Fibroblast of lung (primary cell): ENCODE measurements around the gene CLK4. TPM values are rescaled to one million over a fixed set of nuclear protein-coding genes. Genes with fewer than 3 reads are reported as not detected.

ENCODE experiments used
- DNase-seq, 2 donors: peaks; one replicate each; pipeline versions ENCODE4 v3.0.0 to v3.0.0-alpha.2; 2010; ENCODE audit warnings: low read depth in 2 of 2
- H2AFZ ChIP-seq: 2 replicates; pipeline ENCODE4 v1.5.1; 2012; ENCODE audit warnings: low read length, control low read depth, inconsistent platforms
- H3K27ac ChIP-seq: 2 replicates; pipeline ENCODE4 v1.5.1; 2011; ENCODE audit warnings: low read length, control low read depth; ENCODE audit not compliant: insufficient read depth
- H3K27me3 ChIP-seq: 2 replicates; pipeline ENCODE4 v1.5.1; 2011; ENCODE audit warnings: mild to moderate bottlenecking, low read length; ENCODE audit not compliant: control insufficient read depth, insufficient read depth
- H3K36me3 ChIP-seq: 2 replicates; pipeline ENCODE4 v1.5.1; 2011; ENCODE audit warnings: low read length; ENCODE audit not compliant: control insufficient read depth, insufficient read depth
- H3K4me1 ChIP-seq: 2 replicates; pipeline ENCODE4 v1.5.1; 2011; ENCODE audit warnings: low read length; ENCODE audit not compliant: control insufficient read depth, insufficient read depth; ENCODE audit errors: extremely low read depth
- H3K4me2 ChIP-seq: 2 replicates; pipeline ENCODE4 v1.5.1; 2011; ENCODE audit warnings: low read length, control low read depth; ENCODE audit not compliant: insufficient read depth; ENCODE audit errors: extremely low read depth
- H3K4me3 ChIP-seq, 4 experiments: fragments of 200-600 bp in 1 of 4; sonication (generic) in 1 of 4; replicated peaks in 1 of 4; 2 replicates each; pipeline ENCODE4 v1.5.1; 2011 to 2016; ENCODE audit warnings: low read length in 4 of 4, low read depth in 3 of 4, mild to moderate bottlenecking in 3 of 4, control low read depth in 2 of 4, inconsistent platforms in 1 of 4, mixed read lengths in 1 of 4; ENCODE audit not compliant: insufficient read depth in 1 of 4; ENCODE audit errors: control extremely low read depth in 1 of 4
- H3K79me2 ChIP-seq: 2 replicates; pipeline ENCODE4 v1.5.1; 2012; ENCODE audit warnings: mild to moderate bottlenecking, low read length, inconsistent platforms; ENCODE audit not compliant: control insufficient read depth, insufficient read depth
- H3K9ac ChIP-seq: 2 replicates; pipeline ENCODE4 v1.5.1; 2011; ENCODE audit warnings: mild to moderate bottlenecking, low read length, control low read depth; ENCODE audit not compliant: insufficient read depth
- H3K9me3 ChIP-seq: 2 replicates; pipeline ENCODE4 v1.5.1; 2012; ENCODE audit warnings: low read depth, low read length; ENCODE audit not compliant: control insufficient read depth, insufficient read depth
- H4K20me1 ChIP-seq: 2 replicates; pipeline ENCODE4 v1.5.1; 2011; ENCODE audit warnings: low read length; ENCODE audit not compliant: control insufficient read depth, insufficient read depth; ENCODE audit errors: extremely low read depth
- EZH2 ChIP-seq: IDR thresholded peaks from 2 replicates; pipeline ENCODE4 v1.5.1; 2012; ENCODE audit warnings: low read length, control low read depth, mild to moderate bottlenecking; ENCODE audit errors: missing control alignments
- polyA plus RNA-seq, 2 donors: library from polyadenylated mRNA; depleted of rRNA in 1 of 2; stranded (reverse) in 1 of 2; unstranded in 1 of 2; fragments of >200 nt; gene quantifications; 2 replicates each; pipeline ENCODE4 v1.2.1, GENCODE V29; 2011 to 2012; ENCODE audit warnings: missing spikeins in 1 of 2
- total RNA-seq: library from RNA; depleted of rRNA; stranded (reverse); fragments of >200 nt; gene quantifications from 2 replicates; pipeline ENCODE4 v1.2.1, GENCODE V29; 2014
- TF ChIP-seq, protein P1 (sequence below), 2 donors: IDR thresholded peaks in 1 of 2; conservative IDR thresholded peaks in 1 of 2; 1 replicate in 1 of 2; 2 replicates in 1 of 2; pipeline ENCODE4 v1.5.1; 2011 to 2012; ENCODE audit warnings: low read length in 2 of 2, control low read depth in 1 of 2, inconsistent platforms in 1 of 2, low read depth in 1 of 2, mild to moderate bottlenecking in 1 of 2

The CLK4 gene
- total and polyA plus RNA-seq, 2 donors (not counting 1 experiment from before 2014, with no cell fraction given): 20.7 to 27.9 TPM

DNA sequence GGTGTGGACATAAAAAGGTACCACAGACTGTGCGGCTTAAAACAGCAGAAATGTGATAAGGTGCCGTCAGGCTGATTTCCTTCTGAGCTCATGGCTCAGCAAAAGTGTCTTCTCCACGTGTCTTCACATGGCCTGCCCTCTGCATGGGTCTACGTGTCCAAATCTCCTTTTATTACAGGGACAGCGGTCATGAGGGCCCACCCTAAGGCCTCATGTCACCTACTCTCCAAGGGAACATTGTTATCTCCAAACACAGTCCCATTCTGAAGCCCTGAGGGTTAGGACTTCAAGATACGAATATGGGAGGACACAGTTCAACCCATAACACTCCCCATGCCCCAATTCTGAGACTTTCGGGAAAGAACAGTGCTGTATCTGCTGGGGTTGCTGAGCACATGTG is 71.8 kb downstream of the CLK4 start:
- Histone ChIP-seq H3K79me2 (no peaks in the 10 kb centered on the region), H2AFZ (no peak overlapping the region), H3K9ac (no peak overlapping the region), H3K4me1 (no peaks in the 10 kb centered on the region), H3K4me2 (no peak overlapping the region), H3K27ac (no peak overlapping the region), H4K20me1 (no peaks in the 10 kb centered on the region), H3K27me3 (no peaks in the 10 kb centered on the region), H3K36me3 (no peaks in the 10 kb centered on the region), H3K4me3 (no peak overlapping the region), H3K9me3 (no peaks in the 10 kb centered on the region)
- TF ChIP-seq, protein P1, sequence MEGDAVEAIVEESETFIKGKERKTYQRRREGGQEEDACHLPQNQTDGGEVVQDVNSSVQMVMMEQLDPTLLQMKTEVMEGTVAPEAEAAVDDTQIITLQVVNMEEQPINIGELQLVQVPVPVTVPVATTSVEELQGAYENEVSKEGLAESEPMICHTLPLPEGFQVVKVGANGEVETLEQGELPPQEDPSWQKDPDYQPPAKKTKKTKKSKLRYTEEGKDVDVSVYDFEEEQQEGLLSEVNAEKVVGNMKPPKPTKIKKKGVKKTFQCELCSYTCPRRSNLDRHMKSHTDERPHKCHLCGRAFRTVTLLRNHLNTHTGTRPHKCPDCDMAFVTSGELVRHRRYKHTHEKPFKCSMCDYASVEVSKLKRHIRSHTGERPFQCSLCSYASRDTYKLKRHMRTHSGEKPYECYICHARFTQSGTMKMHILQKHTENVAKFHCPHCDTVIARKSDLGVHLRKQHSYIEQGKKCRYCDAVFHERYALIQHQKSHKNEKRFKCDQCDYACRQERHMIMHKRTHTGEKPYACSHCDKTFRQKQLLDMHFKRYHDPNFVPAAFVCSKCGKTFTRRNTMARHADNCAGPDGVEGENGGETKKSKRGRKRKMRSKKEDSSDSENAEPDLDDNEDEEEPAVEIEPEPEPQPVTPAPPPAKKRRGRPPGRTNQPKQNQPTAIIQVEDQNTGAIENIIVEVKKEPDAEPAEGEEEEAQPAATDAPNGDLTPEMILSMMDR (conservative IDR thresholded peaks at IDR 0.05 in 1 of 2, IDR thresholded peaks at IDR 0.05 in 1 of 2; ENCODE audit: low read depth in 1 of 2, low read length in 2 of 2): no peak
- TF ChIP-seq EZH2: no peak
- DNase-seq: no peak

DNA sequence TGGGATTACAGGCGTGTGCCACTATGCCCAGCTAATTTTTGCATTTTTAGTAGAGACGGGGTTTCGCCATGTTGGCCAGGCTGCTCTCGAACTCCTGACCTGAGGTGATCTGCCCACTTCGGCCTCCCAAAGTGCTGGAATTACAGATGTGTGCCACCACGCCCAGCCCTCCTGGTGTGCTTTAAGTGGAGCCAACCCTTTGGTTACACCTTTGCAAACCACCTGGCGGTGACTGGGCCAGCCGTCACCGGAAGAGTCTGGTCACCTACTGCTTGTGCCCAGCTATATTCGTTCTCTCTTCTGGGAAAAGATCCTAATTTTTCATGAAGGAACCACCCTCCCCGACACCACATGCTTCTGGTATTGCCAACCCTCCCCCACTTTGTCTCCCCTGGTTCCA is 72.5 kb downstream of the CLK4 start:
- no peak for DNase-seq
- no peak overlapping the region for H3K4me3 ChIP-seq
- no peaks in the 10 kb centered on the region for H3K27me3 ChIP-seq
- no peak overlapping the region for H3K9ac ChIP-seq
- TF ChIP-seq EZH2: no peak
- TF ChIP-seq, protein P1 (conservative IDR thresholded peaks at IDR 0.05 in 1 of 2, IDR thresholded peaks at IDR 0.05 in 1 of 2; ENCODE audit: low read depth in 1 of 2, low read length in 2 of 2): no peak
- H3K79me2 ChIP-seq: no peaks in the 10 kb centered on the region
- H3K36me3 ChIP-seq: no peaks in the 10 kb centered on the region
- no peak overlapping the region for H3K27ac ChIP-seq
- H4K20me1 ChIP-seq: no peaks in the 10 kb centered on the region
- H3K4me2 ChIP-seq: no peak overlapping the region
- no peaks in the 10 kb centered on the region for H3K9me3 ChIP-seq
- H3K4me1 ChIP-seq: no peaks in the 10 kb centered on the region
- H2AFZ ChIP-seq: no peak overlapping the region

DNA sequence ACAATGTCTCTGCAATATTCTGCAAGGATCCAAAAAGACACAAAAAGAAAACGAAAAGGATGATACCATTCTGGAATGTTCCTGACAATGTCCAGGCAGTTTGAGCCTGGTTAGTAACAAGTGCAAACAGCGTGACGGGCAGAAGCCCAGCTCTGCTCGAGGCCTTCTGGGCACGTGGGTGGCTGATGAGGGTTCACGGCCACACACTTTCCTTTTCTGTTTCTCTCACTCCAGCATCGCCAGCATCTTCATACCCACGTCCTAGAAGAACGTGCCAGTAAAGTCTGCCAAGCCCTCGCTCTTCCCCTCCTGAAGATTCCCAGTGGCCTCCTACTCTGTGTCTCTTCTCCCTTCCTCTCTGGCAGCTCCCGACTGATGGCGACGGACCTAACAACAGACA is 73.3 kb downstream of the CLK4 start:
- Histone ChIP-seq H3K79me2 (no peaks in the 10 kb centered on the region), H3K4me1 (no peaks in the 10 kb centered on the region), H3K9ac (no peak overlapping the region), H4K20me1 (no peaks in the 10 kb centered on the region), H3K36me3 (no peaks in the 10 kb centered on the region), H3K27ac (no peak overlapping the region), H3K4me2 (no peak overlapping the region), H3K4me3 (no peak overlapping the region), H2AFZ (no peak overlapping the region), H3K9me3 (no peaks in the 10 kb centered on the region), H3K27me3 (no peaks in the 10 kb centered on the region)
- DNase-seq: no peak
- TF ChIP-seq, protein P1 (conservative IDR thresholded peaks at IDR 0.05 in 1 of 2, IDR thresholded peaks at IDR 0.05 in 1 of 2; ENCODE audit: low read depth in 1 of 2, low read length in 2 of 2): no peak
- no peak for TF ChIP-seq EZH2

Other genes starting within 250 kb of the CLK4 start
- under 0.01 TPM in 1 of 2 replicates, not detected in the other for gene COL23A1, start 36.7 kb downstream of the CLK4 start, total RNA-seq
- not detected in 2 replicates for gene COL23A1, start 36.7 kb downstream of the CLK4 start, polyA plus RNA-seq
- gene ZNF354A, start 103.6 kb upstream of the CLK4 start, total RNA-seq: 8.5 and 9.2 TPM in 2 replicates
- 5.4 and 7.6 TPM in 2 replicates for gene ZNF354A, start 103.6 kb upstream of the CLK4 start, polyA plus RNA-seq
- gene ZNF354B, start 232.9 kb upstream of the CLK4 start, total RNA-seq: 8.2 and 9.4 TPM in 2 replicates
- gene ZNF354B, start 232.9 kb upstream of the CLK4 start, polyA plus RNA-seq: 4.4 and 6.1 TPM in 2 replicates